ENCODE data around the gene CEP120. TPM values are rescaled to one million over a fixed set of nuclear protein-coding genes. Genes with fewer than 3 reads are reported as not detected.

Gene CEP120
- total RNA-seq, 4 donors from 2014 or later, result 14.3 to 24.1 (median 15.8) TPM

- TF ChIP-seq CTCF (IDR thresholded peaks at IDR 0.05), result no peak
- TF ChIP-seq EP300 (IDR thresholded peaks at IDR 0.05), result no peak
- TF ChIP-seq POLR2AphosphoS5 (IDR thresholded peaks at IDR 0.05), result no peak
- TF ChIP-seq POLR2A (IDR thresholded peaks at IDR 0.05; ENCODE audit: low read depth), result no peak
- DNase-seq (ENCODE audit: extremely low spot score), result no peak
- Histone ChIP-seq H3K9me3 (no peaks in the 10 kb centered on the region), H3K4me1 (peaks cover 3 to 51% (median 43%) of the 10 kb centered on the region in 4 donors), H3K4me3 (no peak overlapping the region), H3K36me3 (peaks cover 0 to 23% (median under 1%) of the 10 kb centered on the region in 4 donors), H3K27ac (replicated peaks in 1 of 4) (peak overlapping the region in 2 of 4 donors; percentile 8 to 44), H3K27me3 (no peaks in the 10 kb centered on the region)
- 41% methylated on average over 2 of the region's 2 CpGs for WGBS
- intact Hi-C loops (cut with DNase I), result loop anchor here (5.0 kb wide), 3 partner anchors 327 to 862 kb away; partner anchors contain the start of gene PPIC
Measured at GRCh38 chr5:123364441-123365155, 58.6 kb downstream of the CEP120 start.

GRCh38 chr5:123360910-123361309 lies 62.3 kb downstream of the CEP120 start:
- H3K27ac ChIP-seq (replicated peaks in 1 of 4), result no peak overlapping the region
- peaks cover 3 to 64% (median 58%) of the 10 kb centered on the region in 4 donors for H3K4me1 ChIP-seq
- intact Hi-C loops (cut with DNase I), result loop anchor here (5.0 kb wide), 1 partner anchor 324 kb away; the partner anchor contains the start of gene PPIC
- H3K36me3 ChIP-seq, result peaks cover 0 to 38% (median 0%) of the 10 kb centered on the region in 4 donors
- H3K27me3 ChIP-seq, result no peaks in the 10 kb centered on the region
- DNase-seq (ENCODE audit: extremely low spot score), result no peak
- no peaks in the 10 kb centered on the region for H3K9me3 ChIP-seq
- no peak for TF ChIP-seq EP300 (IDR thresholded peaks at IDR 0.05)
- no peak for TF ChIP-seq CTCF (IDR thresholded peaks at IDR 0.05)
- TF ChIP-seq POLR2A (IDR thresholded peaks at IDR 0.05; ENCODE audit: low read depth), result no peak
- TF ChIP-seq POLR2AphosphoS5 (IDR thresholded peaks at IDR 0.05), result no peak
- no peak overlapping the region for H3K4me3 ChIP-seq

- Histone ChIP-seq H3K4me1 (peaks cover 0 to 57% (median 53%) of the 10 kb centered on the region in 4 donors), H3K27ac (replicated peaks in 1 of 4) (peak overlapping the region in 1 of 4 donors; percentile 34), H3K4me3 (no peak overlapping the region)
Measured at GRCh38 chr5:123360201-123360571, 63.0 kb downstream of the CEP120 start.

GRCh38 chr5:123359454-123360200 lies 63.6 kb downstream of the CEP120 start:
- DNase-seq (ENCODE audit: extremely low spot score), result no peak
- Histone ChIP-seq H3K9me3 (no peaks in the 10 kb centered on the region), H3K4me1 (peaks cover 0 to 52% (median 48%) of the 10 kb centered on the region in 4 donors), H3K27me3 (no peaks in the 10 kb centered on the region), H3K4me3 (no peak overlapping the region), H3K36me3 (peaks cover 0 to 38% (median 0%) of the 10 kb centered on the region in 4 donors), H3K27ac (replicated peaks in 1 of 4) (peak overlapping the region in 2 of 4 donors; percentile 24 to 34)
- 32% methylated on average over 5 of the region's 5 CpGs for WGBS
- intact Hi-C loops (cut with DNase I), result loop anchor here (5.0 kb wide), 1 partner anchor 322 kb away; the partner anchor contains the start of gene PPIC
- TF ChIP-seq POLR2A (IDR thresholded peaks at IDR 0.05; ENCODE audit: low read depth) (no peak), POLR2AphosphoS5 (IDR thresholded peaks at IDR 0.05) (no peak), EP300 (IDR thresholded peaks at IDR 0.05) (no peak), CTCF (IDR thresholded peaks at IDR 0.05) (no peak)

More at GRCh38 chr5:123360201-123360571, 63.0 kb downstream of the CEP120 start:
- Histone ChIP-seq H3K27me3 (no peaks in the 10 kb centered on the region), H3K36me3 (peaks cover 0 to 38% (median 0%) of the 10 kb centered on the region in 4 donors), H3K9me3 (no peaks in the 10 kb centered on the region)
- DNase-seq (ENCODE audit: extremely low spot score), result no peak
- intact Hi-C loops (cut with DNase I), result loop anchor here (5.0 kb wide), 1 partner anchor 323 kb away; the partner anchor contains the start of gene PPIC
- no peak for TF ChIP-seq EP300 (IDR thresholded peaks at IDR 0.05)

GRCh38 chr5:123358751-123359150 lies 64.5 kb downstream of the CEP120 start:
- Histone ChIP-seq H3K9me3 (no peaks in the 10 kb centered on the region), H3K4me3 (no peak overlapping the region), H3K36me3 (peaks cover 0 to 35% (median 0%) of the 10 kb centered on the region in 4 donors), H3K4me1 (peaks cover 0 to 43% (median 40%) of the 10 kb centered on the region in 4 donors), H3K27ac (replicated peaks in 1 of 4) (peak overlapping the region in 2 of 4 donors; percentile 13), H3K27me3 (no peaks in the 10 kb centered on the region)
- intact Hi-C loops (cut with DNase I), result no loop called here
- WGBS, result 39% methylated on average over 1 of the region's 1 CpG
- no peak for DNase-seq (ENCODE audit: extremely low spot score)
- no peak for TF ChIP-seq POLR2AphosphoS5 (IDR thresholded peaks at IDR 0.05)
- TF ChIP-seq CTCF (IDR thresholded peaks at IDR 0.05), result no peak
- TF ChIP-seq EP300 (IDR thresholded peaks at IDR 0.05), result no peak
- TF ChIP-seq POLR2A (IDR thresholded peaks at IDR 0.05; ENCODE audit: low read depth), result no peak

Measured in esophagus muscularis mucosa (tissue), 4 donors.